Transverse colon (tissue), 4 donors: ENCODE results near the gene GEMIN2.
"Not testable (repeated sequence)": the region's sequence is repeated elsewhere in the genome, so short reads cannot be mapped to it uniquely, and the experiment has no call there.

Source experiments
- CTCF ChIP-seq, 5 experiments: fragments of 200-600 bp in 3 of 5; fragments of 450-650 bp in 2 of 5; sonication (generic) in 3 of 5; IDR thresholded peaks; 1 replicate in 2 of 5; 2 replicates in 3 of 5; pipeline ENCODE4 v1.5.1; 2016 to 2017; ENCODE audit warnings: antibody characterized with exemption in 5 of 5, inconsistent platforms in 3 of 5, mild to moderate bottlenecking in 2 of 5, moderate library complexity in 1 of 5
- POLR2A ChIP-seq: fragments of 450-650 bp; IDR thresholded peaks from one replicate; pipeline ENCODE4 v1.6.1; 2016; ENCODE audit warnings: antibody characterized with exemption, mild to moderate bottlenecking, moderate library complexity
- POLR2AphosphoS5 ChIP-seq, 3 donors: sonication (generic); formaldehyde crosslinking; IDR thresholded peaks; one replicate each; pipeline ENCODE4 v1.6.1; 2016; ENCODE audit warnings: antibody characterized with exemption in 3 of 3

GRCh38 chr14:39141623-39142022 lies 27.5 kb downstream of the GEMIN2 start:
- TF ChIP-seq CTCF (IDR thresholded peaks at IDR 0.05); POLR2AphosphoS5 (IDR thresholded peaks at IDR 0.05); POLR2A: not testable (repeated sequence)
